GM18907 (cell line): Measurements from ENCODE around the gene MMP12.
"Not testable (repeated sequence)": the region's sequence is repeated elsewhere in the genome, so short reads cannot be mapped to it uniquely, and the experiment has no call there.

Experiments used
- ATAC-seq: cut with Tn5 transposase; IDR thresholded peaks from one replicate; pipeline ENCODE4 v1.9.1; 2021; ENCODE audit warnings: mild to moderate bottlenecking, moderate library complexity; ENCODE audit not compliant: unreplicated experiment

The MMP12 gene

GRCh38 chr11:102874852-102875251 is at the start of gene MMP12:
MMP12 (minus strand) TSS chr11:102874982; CDS start chr11:102874937, 45 bp downstream.
- no peak for ATAC-seq

GRCh38 chr11:102921587-102922220 is 46.9 kb upstream of the MMP12 start:
- ATAC-seq = no peak

- ATAC-seq = peak; percentile 91
These were observed 45.4 kb upstream of the MMP12 start for GRCh38 chr11:102920118-102920684.

GRCh38 chr11:102915044-102915375 is 40.2 kb upstream of the MMP12 start:
- no peak for ATAC-seq

- ATAC-seq = peak; percentile 66
These were observed 39.7 kb upstream of the MMP12 start for GRCh38 chr11:102914238-102915043.

- ATAC-seq = no peak
These were observed 37.7 kb upstream of the MMP12 start for GRCh38 chr11:102912482-102912830.

GRCh38 chr11:102911758-102912481 is 37.1 kb upstream of the MMP12 start:
- ATAC-seq = no peak

- not testable (repeated sequence) for ATAC-seq
These were observed 31.1 kb upstream of the MMP12 start for GRCh38 chr11:102905848-102906247.

- not testable (repeated sequence) for ATAC-seq
These were observed 29.1 kb upstream of the MMP12 start for GRCh38 chr11:102903895-102904294.

GRCh38 chr11:102900346-102900745 is 25.6 kb upstream of the MMP12 start:
- ATAC-seq = no peak

GRCh38 chr11:102891736-102892135 is 17.0 kb upstream of the MMP12 start:
- ATAC-seq = no peak

- no peak for ATAC-seq
These were observed 12.2 kb upstream of the MMP12 start for GRCh38 chr11:102886999-102887398.

- ATAC-seq = peak; percentile 12
These were observed 8.4 kb upstream of the MMP12 start for GRCh38 chr11:102883141-102883540.

- ATAC-seq = peak; percentile 93
These were observed 7.7 kb upstream of the MMP12 start for GRCh38 chr11:102882389-102883024.

- no peak for ATAC-seq
These were observed 5.0 kb upstream of the MMP12 start for GRCh38 chr11:102879801-102880200.

- ATAC-seq = no peak
These were observed 3.8 kb upstream of the MMP12 start for GRCh38 chr11:102878595-102878994.

- ATAC-seq = not testable (repeated sequence)
These were observed 5.3 kb downstream of the MMP12 start for GRCh38 chr11:102869354-102869964.

- no peak for ATAC-seq
These were observed 6.4 kb downstream of the MMP12 start for GRCh38 chr11:102868339-102868738.

GRCh38 chr11:102864724-102865123 is 10.1 kb downstream of the MMP12 start:
- ATAC-seq = no peak

GRCh38 chr11:102853956-102854355 is 20.8 kb downstream of the MMP12 start:
- no peak for ATAC-seq

- ATAC-seq = no peak
These were observed 21.7 kb downstream of the MMP12 start for GRCh38 chr11:102853055-102853454.
